GM23338 (cell line): ENCODE results near the gene PCDHGB5. TPM values are rescaled to one million over a fixed set of nuclear protein-coding genes. Genes with fewer than 3 reads are reported as not detected.
"Not testable (repeated sequence)": the region's sequence is repeated elsewhere in the genome, so short reads cannot be mapped to it uniquely, and the experiment has no call there.

Source experiments
- ATAC-seq: fragments of 200-7000 bp; cut with Tn5 transposase; 3 replicates; pipeline ENCODE4 v1.9.1; 2020
- DNase-seq: peaks from one replicate; pipeline ENCODE4 v3.0.0-alpha.2; 2015; ENCODE audit warnings: low spot score
- H2AFZ ChIP-seq: fragments of 200-600 bp; sonication (generic); 2 replicates; pipeline ENCODE4 v1.8.0; 2016; ENCODE audit warnings: antibody characterized with exemption, mild to moderate bottlenecking, moderate library complexity
- H3F3A ChIP-seq: fragments of 200-600 bp; sonication (generic); replicated peaks from 2 replicates; pipeline ENCODE4 v1.8.0; 2017; ENCODE audit warnings: antibody characterized with exemption, mixed run types, low read depth
- H3K27ac ChIP-seq: fragments of 200-600 bp; sonication (generic); 2 replicates; pipeline ENCODE4 v1.6.1; 2016; ENCODE audit warnings: low read depth
- H3K27me3 ChIP-seq: fragments of 200-600 bp; sonication (generic); 2 replicates; pipeline ENCODE4 v1.8.0; 2016; ENCODE audit warnings: mild to moderate bottlenecking, mixed run types, moderate library complexity; ENCODE audit not compliant: insufficient read depth
- H3K36me3 ChIP-seq: fragments of 200-600 bp; sonication (generic); 2 replicates; pipeline ENCODE4 v1.8.0; 2016; ENCODE audit warnings: mild to moderate bottlenecking; ENCODE audit not compliant: insufficient read depth
- H3K4me1 ChIP-seq: fragments of 200-600 bp; sonication (generic); 2 replicates; pipeline ENCODE4 v1.8.0; 2016; ENCODE audit warnings: mild to moderate bottlenecking, moderate library complexity; ENCODE audit not compliant: insufficient read depth
- H3K4me2 ChIP-seq: fragments of 200-600 bp; sonication (generic); 2 replicates; pipeline ENCODE4 v1.7.1; 2017; ENCODE audit warnings: mixed run types
- H3K4me3 ChIP-seq: fragments of 200-600 bp; sonication (generic); 2 replicates; pipeline ENCODE4 v1.6.1; 2016; ENCODE audit warnings: mixed run types
- H3K79me2 ChIP-seq: fragments of 200-600 bp; sonication (generic); replicated peaks from 2 replicates; pipeline ENCODE4 v1.8.0; 2017; ENCODE audit warnings: mild to moderate bottlenecking; ENCODE audit not compliant: insufficient read depth
- H3K9me2 ChIP-seq: fragments of 200-600 bp; sonication (generic); 2 replicates; pipeline ENCODE4 v1.8.0; 2017; ENCODE audit not compliant: insufficient read depth
- H4K20me1 ChIP-seq: fragments of 200-600 bp; sonication (generic); replicated peaks from 2 replicates; pipeline ENCODE4 v1.8.0; 2017; ENCODE audit warnings: mild to moderate bottlenecking; ENCODE audit not compliant: insufficient read depth
- H3K27ac Mint-ChIP-seq: 2 replicates; pipeline ENCODE4 v1.8.0; 2020; ENCODE audit warnings: inconsistent platforms, mild to moderate bottlenecking, moderate library complexity, mixed read lengths
- H3K27me3 Mint-ChIP-seq: 3 replicates; pipeline ENCODE4 v1.8.0; 2022; ENCODE audit warnings: low read depth, mild to moderate bottlenecking, moderate library complexity, mixed read lengths, inconsistent platforms; ENCODE audit not compliant: insufficient read depth, poor library complexity
- H3K36me3 Mint-ChIP-seq: 3 replicates; pipeline ENCODE4 v1.8.0; 2021; ENCODE audit warnings: low read depth, mild to moderate bottlenecking, inconsistent platforms, moderate library complexity, mixed read lengths
- H3K4me1 Mint-ChIP-seq: 3 replicates; pipeline ENCODE4 v1.8.0; 2020; ENCODE audit warnings: mild to moderate bottlenecking, inconsistent platforms, mixed read lengths
- H3K4me3 Mint-ChIP-seq: 3 replicates; pipeline ENCODE4 v1.8.0; 2021; ENCODE audit warnings: moderate library complexity, mild to moderate bottlenecking, inconsistent platforms, mixed read lengths
- H3K9me3 Mint-ChIP-seq: 3 replicates; pipeline ENCODE4 v1.8.0; 2020; ENCODE audit warnings: moderate library complexity, mild to moderate bottlenecking, inconsistent platforms, mixed read lengths
- CREB1 ChIP-seq: fragments of 250-450 bp; sonication (Bioruptor Pico); IDR thresholded peaks from 2 replicates; pipeline ENCODE4 v1.5.0; 2020; ENCODE audit warnings: low read depth, mild to moderate bottlenecking, moderate library complexity
- CTCF ChIP-seq, 2 experiments: fragments of 200-600 bp in 1 of 2; sonication (generic) in 1 of 2; conservative IDR thresholded peaks; 2 replicates each; pipeline versions ENCODE4 v1.5.1 to v1.6.1; 2016 to 2017; ENCODE audit warnings: antibody characterized with exemption in 2 of 2, low read depth in 2 of 2, mild to moderate bottlenecking in 2 of 2, moderate library complexity in 1 of 2
- EZH2 ChIP-seq: fragments of 200-600 bp; sonication (generic); IDR thresholded peaks from one replicate; pipeline ENCODE4 v1.8.0; 2017; ENCODE audit warnings: antibody characterized with exemption, mild to moderate bottlenecking, low read depth; ENCODE audit not compliant: unreplicated experiment
- EZH2phosphoT487 ChIP-seq: fragments of 200-600 bp; sonication (generic); IDR thresholded peaks from one replicate; pipeline ENCODE4 v1.8.1; 2018; ENCODE audit warnings: antibody characterized with exemption; ENCODE audit not compliant: unreplicated experiment
- JUNB ChIP-seq: IDR thresholded peaks from one replicate; pipeline ENCODE4 v1.6.1; 2016; ENCODE audit warnings: antibody characterized with exemption; ENCODE audit not compliant: unreplicated experiment
- REST ChIP-seq: IDR thresholded peaks from one replicate; pipeline ENCODE4 v1.6.1; 2018; ENCODE audit warnings: antibody characterized with exemption; ENCODE audit not compliant: unreplicated experiment
- ZNF331 ChIP-seq: fragments of 250-450 bp; sonication (Bioruptor Pico); IDR thresholded peaks from 2 replicates; pipeline ENCODE4 v1.5.0; 2020; ENCODE audit warnings: low read depth, mild to moderate bottlenecking, moderate library complexity
- ZNF462 ChIP-seq: fragments of 250-450 bp; sonication (Bioruptor Pico); IDR thresholded peaks from 2 replicates; pipeline ENCODE4 v1.5.0; 2020; ENCODE audit warnings: mild to moderate bottlenecking, moderate library complexity
- polyA plus RNA-seq: library from polyadenylated mRNA; unstranded; fragments of >200 nt; fragmentation: Nextera tagmentation; extraction: Ambion mirVana; gene quantifications from 2 replicates; pipeline ENCODE4 v1.2.1, GENCODE V29; 2016
- total RNA-seq: library from RNA; depleted of rRNA; stranded (reverse); fragments of >200 nt; shearing (Covaris generic); gene quantifications from 2 replicates; pipeline ENCODE4 v1.2.3, GENCODE V29; 2014

PCDHGB5 gene
- total and polyA plus RNA-seq, 2 experiments from 2014 or later: 2.5 to 18.5 TPM

- not testable (repeated sequence) for H3K79me2 ChIP-seq, H3K27ac ChIP-seq, H3K27ac Mint-ChIP-seq, H3K4me1 ChIP-seq, H3F3A ChIP-seq, H3K4me1 Mint-ChIP-seq, H3K27me3 ChIP-seq, H3K9me2 ChIP-seq, H3K36me3 ChIP-seq, H4K20me1 ChIP-seq
- peak within 1 kb of the TSS; percentile 86 for H3K4me3 ChIP-seq
- H3K9me3 Mint-ChIP-seq: peaks cover 30% of the 10 kb centered on the region
- H3K4me2 ChIP-seq: peak within 1 kb of the TSS; percentile 88
- peaks cover 34% of the 10 kb centered on the region for H3K36me3 Mint-ChIP-seq
- H3K27me3 Mint-ChIP-seq: peaks cover 12% of the 10 kb centered on the region
- peak; percentile 67 for TF ChIP-seq CREB1
- TF ChIP-seq CTCF (conservative IDR thresholded peaks at IDR 0.05; ENCODE audit: low read depth in 2 of 2): peak; percentile 81
- peak within 1 kb of the TSS; percentile 92 for H3K4me3 Mint-ChIP-seq
- ATAC-seq (peak; percentile 95), DNase-seq (peak; percentile 89)
- H2AFZ ChIP-seq: peak within 1 kb of the TSS; percentile 84
Observed at GRCh38 chr5:141407790-141408505, 10.2 kb downstream of the PCDHGB5 start, which contains the start of gene PCDHGB6. Gene PCDHGB6, plus strand, starts transcription at chr5:141408021. Its CDS starts 182 bp downstream, at chr5:141408203.

- Histone ChIP-seq H3K4me3 (no peak overlapping the region), H3F3A (no peaks in the 10 kb centered on the region), H3K4me1 (peaks cover 5% of the 10 kb centered on the region), H2AFZ (no peak overlapping the region), H3K4me2 (no peak overlapping the region), H3K27me3 (peaks cover 8% of the 10 kb centered on the region), H3K9me2 (no peaks in the 10 kb centered on the region), H4K20me1 (peaks cover 7% of the 10 kb centered on the region; the same call in 1 of the 2 replicates), H3K36me3 (no peaks in the 10 kb centered on the region), H3K79me2 (0 out of 2 replicates have a peak, but pooled peaks cover 4% of the 10 kb centered on the region), H3K27ac (no peak overlapping the region)
- ATAC-seq: no peak
- Mint-ChIP-seq H3K36me3 (peaks cover 39% of the 10 kb centered on the region), H3K27me3 (peaks cover 15% of the 10 kb centered on the region), H3K9me3 (peaks cover 37% of the 10 kb centered on the region), H3K4me3 (peak overlapping the region; percentile 28; the same call in 1 of the 3 replicates), H3K27ac (no peak overlapping the region), H3K4me1 (peaks cover 8% of the 10 kb centered on the region)
- no peak for DNase-seq
- TF ChIP-seq REST (no peak), EZH2phosphoT487 (no peak), EZH2 (no peak), ZNF462 (CRISPR knock-in tag) (no peak), JUNB (no peak), ZNF331 (no peak)
Observed at GRCh38 chr5:141409598-141410306, 12.0 kb downstream of the PCDHGB5 start.
